Liver (tissue), 9 donors: ENCODE results near the gene UBR3. TPM values are rescaled to one million over a fixed set of nuclear protein-coding genes. Genes with fewer than 3 reads are reported as not detected.

Experiments used
- DNase-seq: peaks from one replicate; pipeline ENCODE4 v3.0.0-alpha.2; 2017; ENCODE audit warnings: low spot score
- H3K27ac ChIP-seq, 2 donors: one replicate each; pipeline ENCODE4 v1.7.0; 2013; ENCODE audit warnings: inconsistent platforms in 2 of 2, low read length in 2 of 2, control low read depth in 1 of 2, low read depth in 1 of 2, mild to moderate bottlenecking in 1 of 2
- H3K27me3 ChIP-seq, 4 donors: one replicate each; pipeline versions ENCODE4 v1.6.1 to v1.7.0; 2013; ENCODE audit warnings: low read length in 3 of 4, inconsistent platforms in 1 of 4, mild to moderate bottlenecking in 1 of 4, moderate library complexity in 1 of 4; ENCODE audit not compliant: control insufficient read depth in 4 of 4, insufficient read depth in 4 of 4
- H3K36me3 ChIP-seq, 4 donors: one replicate each; pipeline versions ENCODE4 v1.6.1 to v1.7.0; 2013; ENCODE audit warnings: low read length in 3 of 4, mild to moderate bottlenecking in 3 of 4, low read depth in 1 of 4, moderate library complexity in 1 of 4; ENCODE audit not compliant: control insufficient read depth in 4 of 4, insufficient read depth in 3 of 4
- H3K4me1 ChIP-seq, 4 donors: one replicate each; pipeline versions ENCODE4 v1.6.1 to v1.7.0; 2013; ENCODE audit warnings: low read length in 3 of 4, mild to moderate bottlenecking in 3 of 4, moderate library complexity in 1 of 4; ENCODE audit not compliant: control insufficient read depth in 4 of 4, insufficient read depth in 4 of 4
- H3K4me3 ChIP-seq, 3 donors: one replicate each; pipeline versions ENCODE4 v1.6.1 to v1.7.0; 2013; ENCODE audit warnings: low read length in 3 of 3, control low read depth in 1 of 3, low read depth in 1 of 3, mild to moderate bottlenecking in 1 of 3
- H3K9ac ChIP-seq, 2 donors: one replicate each; pipeline ENCODE4 v1.7.0; 2013; ENCODE audit warnings: low read length in 2 of 2, mild to moderate bottlenecking in 2 of 2, moderate library complexity in 2 of 2, control low read depth in 1 of 2, low read depth in 1 of 2
- H3K9me3 ChIP-seq, 4 donors: one replicate each; pipeline versions ENCODE4 v1.6.1 to v1.7.0; 2013; ENCODE audit warnings: low read length in 3 of 4; ENCODE audit not compliant: control insufficient read depth in 4 of 4
- EGR1 ChIP-seq, 2 donors: IDR thresholded peaks; 2 replicates each; pipeline ENCODE4 v1.6.1; 2016 to 2018; ENCODE audit warnings: antibody characterized with exemption in 2 of 2, low read depth in 2 of 2
- FOXA1 ChIP-seq: IDR thresholded peaks from 2 replicates; pipeline ENCODE4 v1.6.1; 2016; ENCODE audit warnings: antibody characterized with exemption
- FOXA2 ChIP-seq: IDR thresholded peaks from 2 replicates; pipeline ENCODE4 v1.6.1; 2016; ENCODE audit warnings: antibody characterized with exemption
- GABPA ChIP-seq, 2 donors: IDR thresholded peaks in 1 of 2; conservative IDR thresholded peaks in 1 of 2; 2 replicates each; pipeline ENCODE4 v1.6.1; 2016; ENCODE audit warnings: antibody characterized with exemption in 2 of 2, mild to moderate bottlenecking in 1 of 2, moderate library complexity in 1 of 2
- HNF4A ChIP-seq, 2 donors: conservative IDR thresholded peaks; 2 replicates each; pipeline ENCODE4 v1.6.1; 2016; ENCODE audit warnings: antibody characterized with exemption in 2 of 2, mild to moderate bottlenecking in 2 of 2
- HNF4G ChIP-seq: IDR thresholded peaks from 2 replicates; pipeline ENCODE4 v1.6.1; 2016; ENCODE audit warnings: antibody characterized with exemption
- JUND ChIP-seq, 2 donors: IDR thresholded peaks; 2 replicates each; pipeline ENCODE4 v1.6.1; 2016; ENCODE audit warnings: antibody characterized with exemption in 2 of 2
- RAD21 ChIP-seq, 2 donors: IDR thresholded peaks; 2 replicates each; pipeline ENCODE4 v1.6.1; 2016; ENCODE audit warnings: antibody characterized with exemption in 2 of 2, mild to moderate bottlenecking in 2 of 2
- RXRA ChIP-seq, 2 donors: IDR thresholded peaks; 2 replicates each; pipeline ENCODE4 v1.6.1; 2017 to 2018; ENCODE audit warnings: antibody characterized with exemption in 2 of 2, mild to moderate bottlenecking in 1 of 2
- SP1 ChIP-seq: IDR thresholded peaks from 2 replicates; pipeline ENCODE4 v1.6.1; 2018; ENCODE audit warnings: antibody characterized with exemption, mild to moderate bottlenecking
- TAF1 ChIP-seq: conservative IDR thresholded peaks from 2 replicates; pipeline ENCODE4 v1.6.1; 2016; ENCODE audit warnings: antibody characterized with exemption, mild to moderate bottlenecking
- YY1 ChIP-seq: IDR thresholded peaks from 2 replicates; pipeline ENCODE4 v1.6.1; 2016; ENCODE audit warnings: antibody characterized with exemption, mild to moderate bottlenecking
- WGBS: extraction: QIAGEN DNeasy Blood & Tissue Kit; methylation state at CpG from one replicate; pipeline ENCODE4 v1.1.7; 2013; 5-methylcytosine and 5-hydroxymethylcytosine counted together
- polyA plus RNA-seq, 2 donors: library from polyadenylated mRNA; stranded (reverse) in 1 of 2; unstranded in 1 of 2; fragments of 200-250 nt in 1 of 2; fragments of >200 nt in 1 of 2; fragmentation: Nextera tagmentation in 1 of 2; extraction: Ambion mirVana in 1 of 2; gene quantifications; one replicate each; pipeline versions ENCODE4 v1.2.1 to v1.2.3, GENCODE V29; 2013 to 2015
- total RNA-seq, 2 donors: library from RNA; depleted of rRNA; stranded (reverse); fragments of >200 nt; gene quantifications; one replicate each; pipeline ENCODE4 v1.2.3, GENCODE V29; 2014
- TF ChIP-seq, protein P1 (sequence below): IDR thresholded peaks from 2 replicates; pipeline ENCODE4 v1.6.1; 2016; ENCODE audit warnings: antibody characterized with exemption
- TF ChIP-seq, protein P2 (sequence below): IDR thresholded peaks from 2 replicates; pipeline ENCODE4 v1.6.1; 2016; ENCODE audit warnings: antibody characterized with exemption
- TF ChIP-seq, protein P3 (sequence below): fragments of 150-350 bp; IDR thresholded peaks from 2 replicates; pipeline ENCODE4 v1.5.1; 2017; ENCODE audit warnings: improper control_type of control experiment, low read depth, low read length; ENCODE audit not compliant: missing input control
- TF ChIP-seq, protein P4 (sequence below): IDR thresholded peaks from 2 replicates; pipeline ENCODE4 v1.6.1; 2016; ENCODE audit warnings: antibody characterized with exemption, mild to moderate bottlenecking
- TF ChIP-seq, protein P5 (sequence below): IDR thresholded peaks from 2 replicates; pipeline ENCODE4 v1.6.1; 2016; ENCODE audit warnings: antibody characterized with exemption
- donor health status: healthy.
- donor health status: healthy.
- donor health status: healthy.
- donor health status: healthy.
- donor health status: healthy.

UBR3 gene
- total and polyA plus RNA-seq, 4 donors, result 8.5 to 69.4 (median 28.4) TPM

DNA sequence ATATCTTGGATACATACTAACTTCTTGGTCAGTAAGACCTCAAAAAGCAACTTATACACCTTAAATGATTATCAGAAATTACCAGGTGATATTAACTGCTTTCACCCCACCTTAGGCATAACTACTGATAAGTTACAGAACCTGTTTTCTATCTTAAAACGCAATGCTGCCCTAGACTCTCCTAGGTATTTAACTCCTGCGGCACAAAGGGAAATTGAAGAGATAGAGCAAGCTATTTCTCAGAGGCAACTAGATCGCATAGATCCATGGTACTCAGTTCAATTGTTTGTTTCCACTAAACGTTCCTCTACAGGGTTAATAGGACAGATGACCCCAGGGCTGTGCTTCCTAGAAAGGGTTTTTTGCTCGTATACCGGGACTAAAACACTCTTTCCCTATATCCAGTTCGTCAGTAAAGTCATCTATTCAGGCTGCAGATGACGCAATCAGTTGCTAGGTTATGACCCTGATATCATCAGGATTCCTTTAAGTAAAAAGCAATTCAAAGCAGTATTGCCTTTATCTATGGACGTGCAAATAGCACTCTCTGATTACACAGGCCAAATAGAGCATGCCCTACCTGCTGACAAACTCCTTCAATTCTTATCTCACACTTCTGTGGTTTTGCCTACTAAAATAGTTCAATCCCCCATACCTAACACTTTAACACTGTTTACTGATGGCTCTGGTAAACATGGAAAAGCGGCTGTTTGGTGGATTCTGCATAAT is 288.4 kb downstream of the UBR3 start:
- H3K9ac ChIP-seq, result no peak overlapping the region
- no peak overlapping the region for H3K4me3 ChIP-seq
- TF ChIP-seq GABPA (IDR thresholded peaks at IDR 0.05 in 1 of 2, conservative IDR thresholded peaks at IDR 0.05 in 1 of 2) (no peak), FOXA2 (no peak), YY1 (no peak), HNF4G (no peak), JUND (IDR thresholded peaks at IDR 0.05) (no peak), RXRA (IDR thresholded peaks at IDR 0.05) (no peak), RAD21 (IDR thresholded peaks at IDR 0.05) (no peak), FOXA1 (no peak), EGR1 (IDR thresholded peaks at IDR 0.05; ENCODE audit: low read depth in 2 of 2) (no peak), TAF1 (no peak), SP1 (no peak)
- TF ChIP-seq, protein P1, sequence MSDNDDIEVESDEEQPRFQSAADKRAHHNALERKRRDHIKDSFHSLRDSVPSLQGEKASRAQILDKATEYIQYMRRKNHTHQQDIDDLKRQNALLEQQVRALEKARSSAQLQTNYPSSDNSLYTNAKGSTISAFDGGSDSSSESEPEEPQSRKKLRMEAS, result no peak
- TF ChIP-seq, protein P2, sequence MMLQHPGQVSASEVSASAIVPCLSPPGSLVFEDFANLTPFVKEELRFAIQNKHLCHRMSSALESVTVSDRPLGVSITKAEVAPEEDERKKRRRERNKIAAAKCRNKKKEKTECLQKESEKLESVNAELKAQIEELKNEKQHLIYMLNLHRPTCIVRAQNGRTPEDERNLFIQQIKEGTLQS, result no peak
- TF ChIP-seq, protein P3, sequence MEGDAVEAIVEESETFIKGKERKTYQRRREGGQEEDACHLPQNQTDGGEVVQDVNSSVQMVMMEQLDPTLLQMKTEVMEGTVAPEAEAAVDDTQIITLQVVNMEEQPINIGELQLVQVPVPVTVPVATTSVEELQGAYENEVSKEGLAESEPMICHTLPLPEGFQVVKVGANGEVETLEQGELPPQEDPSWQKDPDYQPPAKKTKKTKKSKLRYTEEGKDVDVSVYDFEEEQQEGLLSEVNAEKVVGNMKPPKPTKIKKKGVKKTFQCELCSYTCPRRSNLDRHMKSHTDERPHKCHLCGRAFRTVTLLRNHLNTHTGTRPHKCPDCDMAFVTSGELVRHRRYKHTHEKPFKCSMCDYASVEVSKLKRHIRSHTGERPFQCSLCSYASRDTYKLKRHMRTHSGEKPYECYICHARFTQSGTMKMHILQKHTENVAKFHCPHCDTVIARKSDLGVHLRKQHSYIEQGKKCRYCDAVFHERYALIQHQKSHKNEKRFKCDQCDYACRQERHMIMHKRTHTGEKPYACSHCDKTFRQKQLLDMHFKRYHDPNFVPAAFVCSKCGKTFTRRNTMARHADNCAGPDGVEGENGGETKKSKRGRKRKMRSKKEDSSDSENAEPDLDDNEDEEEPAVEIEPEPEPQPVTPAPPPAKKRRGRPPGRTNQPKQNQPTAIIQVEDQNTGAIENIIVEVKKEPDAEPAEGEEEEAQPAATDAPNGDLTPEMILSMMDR, result no peak
- TF ChIP-seq, protein P4, sequence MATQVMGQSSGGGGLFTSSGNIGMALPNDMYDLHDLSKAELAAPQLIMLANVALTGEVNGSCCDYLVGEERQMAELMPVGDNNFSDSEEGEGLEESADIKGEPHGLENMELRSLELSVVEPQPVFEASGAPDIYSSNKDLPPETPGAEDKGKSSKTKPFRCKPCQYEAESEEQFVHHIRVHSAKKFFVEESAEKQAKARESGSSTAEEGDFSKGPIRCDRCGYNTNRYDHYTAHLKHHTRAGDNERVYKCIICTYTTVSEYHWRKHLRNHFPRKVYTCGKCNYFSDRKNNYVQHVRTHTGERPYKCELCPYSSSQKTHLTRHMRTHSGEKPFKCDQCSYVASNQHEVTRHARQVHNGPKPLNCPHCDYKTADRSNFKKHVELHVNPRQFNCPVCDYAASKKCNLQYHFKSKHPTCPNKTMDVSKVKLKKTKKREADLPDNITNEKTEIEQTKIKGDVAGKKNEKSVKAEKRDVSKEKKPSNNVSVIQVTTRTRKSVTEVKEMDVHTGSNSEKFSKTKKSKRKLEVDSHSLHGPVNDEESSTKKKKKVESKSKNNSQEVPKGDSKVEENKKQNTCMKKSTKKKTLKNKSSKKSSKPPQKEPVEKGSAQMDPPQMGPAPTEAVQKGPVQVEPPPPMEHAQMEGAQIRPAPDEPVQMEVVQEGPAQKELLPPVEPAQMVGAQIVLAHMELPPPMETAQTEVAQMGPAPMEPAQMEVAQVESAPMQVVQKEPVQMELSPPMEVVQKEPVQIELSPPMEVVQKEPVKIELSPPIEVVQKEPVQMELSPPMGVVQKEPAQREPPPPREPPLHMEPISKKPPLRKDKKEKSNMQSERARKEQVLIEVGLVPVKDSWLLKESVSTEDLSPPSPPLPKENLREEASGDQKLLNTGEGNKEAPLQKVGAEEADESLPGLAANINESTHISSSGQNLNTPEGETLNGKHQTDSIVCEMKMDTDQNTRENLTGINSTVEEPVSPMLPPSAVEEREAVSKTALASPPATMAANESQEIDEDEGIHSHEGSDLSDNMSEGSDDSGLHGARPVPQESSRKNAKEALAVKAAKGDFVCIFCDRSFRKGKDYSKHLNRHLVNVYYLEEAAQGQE, result no peak
- peaks cover 0 to 3% (median 1%) of the 10 kb centered on the region in 4 donors for H3K9me3 ChIP-seq
- H3K4me1 ChIP-seq, result no peaks in the 10 kb centered on the region
- WGBS, result 44% methylated on average over 10 of the region's 10 CpGs
- no peaks in the 10 kb centered on the region for H3K36me3 ChIP-seq
- no peak for DNase-seq
- H3K27me3 ChIP-seq, result peaks cover 0 to 5% (median 0%) of the 10 kb centered on the region in 4 donors
- no peak overlapping the region for H3K27ac ChIP-seq

DNA sequence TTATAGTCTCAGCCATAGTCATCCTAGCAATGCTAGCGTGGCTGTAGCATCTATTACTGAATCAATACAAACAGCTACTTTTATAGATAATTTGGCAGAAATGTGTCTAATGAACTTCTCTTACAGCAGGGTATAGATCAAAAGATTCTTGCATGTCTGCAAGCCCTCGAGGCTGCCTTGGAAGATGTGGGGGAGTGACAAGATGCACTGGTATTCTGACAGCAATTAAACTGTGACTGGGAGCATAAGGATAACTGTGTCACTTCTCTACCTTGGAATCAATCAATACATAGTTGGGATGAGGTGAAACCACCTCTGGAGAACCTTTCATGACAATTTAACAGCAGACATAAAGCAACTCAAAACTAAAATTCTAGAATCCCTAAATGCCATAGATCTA is 291.4 kb downstream of the UBR3 start:
- Histone ChIP-seq H3K9me3 (peaks cover 0 to 3% (median 0%) of the 10 kb centered on the region in 4 donors), H3K27me3 (peaks cover 0 to 5% (median 0%) of the 10 kb centered on the region in 4 donors), H3K4me3 (no peak overlapping the region), H3K9ac (no peak overlapping the region), H3K36me3 (no peaks in the 10 kb centered on the region), H3K27ac (no peak overlapping the region), H3K4me1 (no peaks in the 10 kb centered on the region)
- 72% methylated on average over 2 of the region's 2 CpGs for WGBS
- no peak for DNase-seq
- no peak for TF ChIP-seq GABPA (IDR thresholded peaks at IDR 0.05 in 1 of 2, conservative IDR thresholded peaks at IDR 0.05 in 1 of 2)
- TF ChIP-seq RXRA (IDR thresholded peaks at IDR 0.05), result no peak
- no peak for TF ChIP-seq TAF1
- no peak for TF ChIP-seq RAD21 (IDR thresholded peaks at IDR 0.05)
- no peak for TF ChIP-seq SP1
- no peak for TF ChIP-seq HNF4A (conservative IDR thresholded peaks at IDR 0.05)
- TF ChIP-seq FOXA2, result no peak
- TF ChIP-seq, protein P4, result no peak
- TF ChIP-seq, protein P5, sequence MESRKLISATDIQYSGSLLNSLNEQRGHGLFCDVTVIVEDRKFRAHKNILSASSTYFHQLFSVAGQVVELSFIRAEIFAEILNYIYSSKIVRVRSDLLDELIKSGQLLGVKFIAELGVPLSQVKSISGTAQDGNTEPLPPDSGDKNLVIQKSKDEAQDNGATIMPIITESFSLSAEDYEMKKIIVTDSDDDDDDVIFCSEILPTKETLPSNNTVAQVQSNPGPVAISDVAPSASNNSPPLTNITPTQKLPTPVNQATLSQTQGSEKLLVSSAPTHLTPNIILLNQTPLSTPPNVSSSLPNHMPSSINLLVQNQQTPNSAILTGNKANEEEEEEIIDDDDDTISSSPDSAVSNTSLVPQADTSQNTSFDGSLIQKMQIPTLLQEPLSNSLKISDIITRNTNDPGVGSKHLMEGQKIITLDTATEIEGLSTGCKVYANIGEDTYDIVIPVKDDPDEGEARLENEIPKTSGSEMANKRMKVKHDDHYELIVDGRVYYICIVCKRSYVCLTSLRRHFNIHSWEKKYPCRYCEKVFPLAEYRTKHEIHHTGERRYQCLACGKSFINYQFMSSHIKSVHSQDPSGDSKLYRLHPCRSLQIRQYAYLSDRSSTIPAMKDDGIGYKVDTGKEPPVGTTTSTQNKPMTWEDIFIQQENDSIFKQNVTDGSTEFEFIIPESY, result no peak
- TF ChIP-seq, protein P3, result no peak
